ENCODE results near the gene FNDC3B.

Gene FNDC3B

GRCh38 chr3:172057059-172057458 lies 17.7 kb downstream of the FNDC3B start:
- DNase-seq = no peak

DNA sequence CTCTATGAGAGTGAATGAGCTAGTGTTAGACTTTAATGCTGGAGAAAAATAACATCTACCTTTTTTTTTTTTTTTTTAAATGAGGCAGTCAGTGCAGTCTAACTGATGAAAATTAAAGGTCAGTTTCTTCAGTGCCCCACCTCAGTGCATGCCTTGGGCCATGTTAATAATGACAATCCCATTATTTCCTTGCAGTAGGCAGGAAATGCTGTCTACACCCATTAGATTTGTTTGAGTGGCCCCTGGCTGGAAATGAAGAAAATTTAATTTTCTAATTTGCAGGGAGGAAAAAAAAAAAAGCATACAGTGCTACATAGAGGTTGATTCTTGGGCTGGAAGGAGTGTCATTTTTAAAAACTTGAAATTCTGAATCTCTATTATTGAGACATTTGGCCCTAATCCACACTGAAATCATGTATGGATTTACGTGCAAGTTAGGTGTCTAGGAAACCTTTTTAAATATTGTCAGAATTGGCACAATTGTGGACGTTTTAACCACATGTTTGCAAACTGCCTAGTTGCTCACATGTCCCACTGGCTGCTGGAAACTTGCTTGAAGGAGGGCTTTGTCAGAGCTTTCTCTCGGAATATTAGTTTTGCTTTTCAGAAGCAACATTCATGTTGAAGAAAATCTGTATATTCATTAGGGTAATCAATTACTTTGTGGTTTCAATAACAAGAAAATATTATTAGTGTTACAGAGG lies 18.4 kb downstream of the FNDC3B start:
- DNase-seq = no peak

- DNase-seq = no peak
These were observed 20.2 kb downstream of the FNDC3B start for GRCh38 chr3:172059532-172059931.

- no peak for DNase-seq
These were observed 20.9 kb downstream of the FNDC3B start for GRCh38 chr3:172060234-172060633.

- DNase-seq = no peak
These were observed 22.4 kb downstream of the FNDC3B start for GRCh38 chr3:172061724-172062184.

- no peak for DNase-seq
These were observed 23.4 kb downstream of the FNDC3B start for GRCh38 chr3:172062761-172063160.

DNA sequence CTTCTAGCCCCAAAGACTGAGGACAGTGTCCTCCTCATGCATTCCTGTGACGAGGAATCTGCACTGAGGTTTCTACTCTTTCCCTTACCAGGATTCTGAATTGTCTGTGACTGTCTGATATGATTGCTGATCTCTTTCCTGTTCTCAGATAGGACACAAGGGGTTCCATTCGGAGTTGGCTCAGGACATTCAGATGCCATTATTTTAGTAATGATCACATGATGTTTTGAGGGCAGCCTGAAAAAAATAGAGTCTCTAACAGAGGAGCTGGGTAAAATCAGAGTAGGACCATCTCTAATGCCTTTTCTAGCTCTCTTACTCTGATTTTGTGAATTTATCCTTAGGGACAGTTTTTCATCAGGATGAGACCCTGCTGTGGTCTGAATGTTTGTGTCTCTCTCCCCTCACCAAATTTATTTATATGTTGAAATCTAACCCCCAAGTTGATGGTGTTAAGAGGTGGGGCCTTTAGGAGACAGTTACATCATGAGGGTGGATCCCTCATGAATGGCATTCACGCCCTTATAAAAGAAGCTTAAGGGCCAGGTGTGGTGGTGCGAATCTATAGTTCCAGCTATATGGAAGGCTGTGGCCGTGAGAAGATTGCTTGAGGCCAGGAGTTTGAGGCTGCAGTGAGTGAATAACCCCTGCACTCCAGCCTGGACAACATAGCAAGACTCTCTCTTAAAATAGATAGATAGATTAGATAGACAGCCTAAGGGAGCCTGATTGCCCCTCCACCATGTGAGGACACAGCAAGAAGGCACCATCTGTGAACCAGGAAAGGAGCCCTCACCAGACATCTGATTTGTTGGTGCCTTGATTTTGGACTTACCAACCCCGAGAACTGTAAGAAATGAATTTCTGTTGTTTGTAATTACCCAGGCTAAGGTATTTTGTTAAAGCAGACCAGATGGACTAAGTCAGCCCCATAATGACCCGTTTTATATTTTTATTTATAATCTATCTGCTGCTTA lies 24.4 kb downstream of the FNDC3B start:
- DNase-seq = no peak

DNA sequence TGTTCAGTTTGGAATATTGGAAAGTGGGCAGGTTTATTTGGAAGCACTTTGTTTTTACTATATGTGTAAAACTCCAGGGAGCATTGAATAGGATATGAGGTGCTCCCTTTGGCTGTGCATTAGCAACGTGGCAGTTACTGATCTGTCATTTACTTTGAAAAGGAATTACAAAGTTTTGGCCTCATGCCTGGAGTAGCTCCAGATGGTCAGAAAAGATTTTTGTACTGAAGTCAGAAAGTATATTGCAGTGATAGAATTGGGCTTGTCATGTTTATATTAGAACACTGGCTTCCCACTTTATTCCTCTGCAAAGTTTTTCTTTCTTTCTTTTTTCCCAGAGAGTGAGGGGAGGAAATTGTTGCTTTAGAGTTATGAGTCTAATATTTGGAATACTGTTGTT lies 26.1 kb downstream of the FNDC3B start:
- no peak for DNase-seq

DNA sequence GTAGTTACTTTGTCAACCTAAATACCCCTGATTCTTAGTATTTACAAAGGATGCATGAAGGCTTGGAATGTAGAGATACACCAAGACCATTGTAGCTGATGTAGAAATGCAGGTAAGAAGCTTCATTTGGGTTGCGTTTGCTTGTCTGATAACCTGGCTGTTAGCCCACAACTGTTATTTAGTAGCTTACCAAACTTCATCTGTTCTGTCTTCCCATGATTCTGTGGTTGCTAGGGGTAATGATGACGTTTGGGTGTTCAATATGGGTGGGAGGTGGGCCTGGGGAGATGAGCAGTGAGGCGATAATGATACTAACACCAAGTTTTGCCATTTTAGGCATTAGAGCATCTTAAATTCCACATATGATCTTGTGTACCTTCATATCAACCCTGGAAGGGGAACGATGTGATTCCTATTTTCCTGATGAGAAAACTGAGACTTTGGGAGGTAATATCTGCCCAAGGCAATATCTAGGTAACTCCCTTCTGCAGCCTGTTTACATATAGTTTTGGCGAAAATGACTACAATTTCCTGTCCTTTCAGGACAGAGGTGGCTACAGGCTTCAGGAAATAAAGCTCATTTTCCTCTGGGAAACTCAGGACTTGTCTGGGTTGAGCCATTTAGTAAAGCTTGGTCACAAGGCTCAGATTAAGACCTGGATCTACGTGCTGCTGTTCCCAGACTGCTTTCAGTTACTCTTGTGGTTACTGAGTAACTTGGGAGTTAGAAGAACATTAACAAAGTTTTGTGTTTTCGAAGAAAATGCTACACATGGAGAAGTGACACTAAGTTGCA lies 26.8 kb downstream of the FNDC3B start:
- no peak for DNase-seq

- no peak for DNase-seq
These were observed 27.8 kb downstream of the FNDC3B start for GRCh38 chr3:172066880-172067796.

DNA sequence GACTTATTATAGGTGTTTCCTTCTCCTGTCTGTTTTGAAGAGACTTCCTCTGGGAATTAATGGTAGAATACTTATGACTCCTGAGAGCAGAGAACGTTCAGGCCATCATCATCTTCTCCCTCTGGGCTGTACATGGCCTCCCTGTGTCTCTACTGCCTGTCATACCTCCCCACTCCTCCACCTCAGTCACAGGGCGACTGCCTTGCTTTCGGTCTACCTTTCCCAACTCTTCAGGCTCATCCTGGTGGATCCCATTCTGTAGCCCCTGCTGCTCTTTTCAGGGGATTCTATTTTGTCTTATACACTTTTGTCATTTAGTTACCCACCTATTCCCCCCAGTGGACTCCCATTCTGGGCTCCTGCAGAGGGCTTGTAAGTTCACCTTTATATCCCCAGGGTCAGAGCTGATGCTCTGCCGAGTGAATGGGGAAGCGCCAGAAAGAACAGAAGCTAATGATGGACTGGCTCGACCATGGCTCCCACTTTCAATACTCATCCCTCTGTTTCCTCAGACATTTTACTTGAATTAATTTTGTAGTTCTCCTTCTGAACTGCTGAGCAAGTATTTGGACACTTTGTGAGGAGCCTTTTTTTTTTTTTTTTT lies 28.6 kb downstream of the FNDC3B start:
- DNase-seq = no peak

GRCh38 chr3:172068977-172069376 lies 29.6 kb downstream of the FNDC3B start:
- DNase-seq = no peak

- no peak for DNase-seq
These were observed 30.1 kb downstream of the FNDC3B start for GRCh38 chr3:172069478-172069877.

DNA sequence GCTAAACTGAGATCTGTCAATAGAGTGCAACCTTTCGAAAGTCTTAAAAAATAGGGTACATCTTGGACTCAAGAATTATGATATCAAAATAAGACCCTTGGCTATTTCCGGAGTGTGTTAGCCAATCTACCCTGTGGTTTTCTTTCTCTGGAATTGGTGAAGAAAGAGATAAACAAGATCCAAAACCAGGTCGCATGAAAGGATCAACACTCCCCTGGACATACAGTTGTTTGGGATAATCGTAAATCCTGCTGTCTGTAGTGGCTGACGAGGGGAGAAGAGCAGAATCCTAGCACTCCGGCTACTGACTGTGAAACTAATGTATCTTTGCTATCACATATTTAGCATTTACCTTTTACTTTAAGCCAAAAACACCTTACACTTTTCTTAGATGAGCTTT lies 30.9 kb downstream of the FNDC3B start:
- DNase-seq = no peak

GRCh38 chr3:172070802-172071201 lies 31.4 kb downstream of the FNDC3B start:
- no peak for DNase-seq

DNA sequence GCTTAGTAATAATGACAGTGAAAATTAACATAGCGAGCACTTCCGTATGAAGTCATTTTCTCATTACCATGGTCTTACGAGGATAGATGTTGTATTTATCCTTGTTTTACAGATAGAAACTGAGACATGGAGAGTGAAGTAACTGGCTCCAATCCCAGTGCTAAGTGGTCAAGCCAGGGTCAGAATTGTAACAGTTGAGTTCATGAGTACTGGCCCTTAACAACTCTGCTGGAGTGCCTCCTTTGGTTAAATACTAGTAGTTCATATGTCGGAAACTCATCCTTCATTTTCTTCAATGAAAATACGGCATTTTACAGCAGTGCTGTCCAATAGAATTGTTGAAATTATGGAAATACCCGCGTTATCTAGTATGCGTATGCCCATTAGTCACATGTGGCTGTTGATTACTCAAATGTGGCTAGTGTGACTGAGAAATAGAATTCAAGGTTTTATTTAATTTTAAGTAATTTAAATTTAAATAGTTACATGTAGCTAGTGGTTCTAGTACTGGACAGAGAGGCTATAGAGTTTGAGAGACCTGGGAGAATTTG lies 32.5 kb downstream of the FNDC3B start:
- no peak for DNase-seq

- DNase-seq = no peak
These were observed 33.2 kb downstream of the FNDC3B start for GRCh38 chr3:172072543-172072942.

DNA sequence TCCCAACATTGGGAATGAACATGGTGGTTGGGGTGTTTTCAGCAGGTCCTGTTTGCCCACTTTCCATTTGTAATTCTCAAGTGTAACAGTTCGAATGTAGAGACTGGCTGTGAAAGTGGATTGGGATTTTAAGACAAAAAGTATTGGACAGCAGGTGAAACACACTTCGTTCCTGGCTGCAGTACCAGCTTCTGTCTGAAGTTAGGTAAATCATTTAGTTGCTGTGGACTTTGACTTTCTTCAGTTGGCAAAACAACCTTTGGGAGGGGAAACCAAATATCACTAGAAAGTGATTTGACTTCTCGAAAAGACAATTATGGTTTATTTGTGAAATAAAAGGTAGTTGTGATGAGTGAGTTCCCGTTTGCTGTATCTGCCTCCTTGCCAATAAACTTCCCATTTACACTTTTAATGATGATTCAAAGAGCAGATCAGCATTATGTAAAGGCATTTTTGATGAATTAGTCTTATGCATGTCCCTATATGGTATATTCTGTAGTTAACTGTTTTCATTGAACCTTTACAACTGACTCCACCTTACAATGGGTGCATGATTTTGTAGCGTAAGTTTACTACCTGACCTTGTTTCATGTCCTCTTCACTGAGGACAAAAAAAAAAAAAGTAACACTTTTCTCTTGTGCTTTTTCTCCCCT lies 34.0 kb downstream of the FNDC3B start:
- DNase-seq = no peak

GRCh38 chr3:172074032-172074431 lies 34.7 kb downstream of the FNDC3B start:
- no peak for DNase-seq

GRCh38 chr3:172074586-172074985 lies 35.2 kb downstream of the FNDC3B start:
- DNase-seq = no peak

DNA sequence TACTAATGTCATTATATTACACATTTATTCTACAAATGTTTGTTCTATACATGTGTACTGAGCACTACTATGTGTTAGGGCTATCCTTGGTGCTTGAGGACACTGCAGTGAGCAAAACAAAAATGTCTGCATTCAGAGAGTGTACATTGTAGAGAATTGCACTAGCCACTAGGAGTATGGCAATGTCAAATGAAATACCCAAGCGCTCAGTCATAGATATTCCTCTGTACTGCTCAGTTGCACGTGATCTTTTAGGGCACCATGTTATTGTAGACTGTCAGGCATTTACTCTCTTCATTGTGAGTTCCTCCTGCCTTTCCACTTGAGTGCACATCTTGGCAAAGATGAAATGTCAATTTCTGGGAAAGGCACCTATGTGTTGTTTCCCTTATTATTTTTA lies 36.8 kb downstream of the FNDC3B start:
- DNase-seq = no peak

Measured in stimulated activated CD4-positive, alpha-beta T cell treated with anti-CD3 and anti-CD28 coated beads, Interleukin-2, amount 100 ng/mL, for 24 hours (primary cell).